CD14-positive monocyte (primary cell): ENCODE results near the gene CNTD1. TPM values are rescaled to one million over a fixed set of nuclear protein-coding genes. Genes with fewer than 3 reads are reported as not detected.

Source experiments
- DNase-seq, 3 donors: peaks; one replicate each; pipeline ENCODE4 v3.0.0-alpha.2; 2011 to 2022
- H2AFZ ChIP-seq: 2 replicates; pipeline ENCODE4 v1.6.0; 2012; ENCODE audit warnings: mild to moderate bottlenecking, low read depth, low read length, inconsistent platforms; ENCODE audit not compliant: insufficient read depth, poor library complexity, severe bottlenecking
- H3K27ac ChIP-seq, 2 donors: 1 replicate in 1 of 2; 2 replicates in 1 of 2; pipeline ENCODE4 v1.5.1; 2012 to 2013; ENCODE audit warnings: low read length in 2 of 2, control low read depth in 1 of 2, inconsistent platforms in 1 of 2, low read depth in 1 of 2, mild to moderate bottlenecking in 1 of 2
- H3K27me3 ChIP-seq, 2 donors: one replicate each; pipeline versions ENCODE4 v1.6.0 to v1.6.1; 2011 to 2013; ENCODE audit warnings: low read length in 2 of 2; ENCODE audit not compliant: control insufficient read depth in 2 of 2, insufficient read depth in 2 of 2
- H3K36me3 ChIP-seq, 2 donors: replicated peaks in 1 of 2; 1 replicate in 1 of 2; 2 replicates in 1 of 2; pipeline versions ENCODE4 v1.5.1 to v1.6.1; 2012 to 2013; ENCODE audit warnings: low read length in 2 of 2, control low read depth in 1 of 2, inconsistent platforms in 1 of 2, mild to moderate bottlenecking in 1 of 2; ENCODE audit not compliant: insufficient read depth in 2 of 2, control insufficient read depth in 1 of 2
- H3K4me1 ChIP-seq, 2 donors: 1 replicate in 1 of 2; 2 replicates in 1 of 2; pipeline versions ENCODE4 v1.5.1 to v1.6.1; 2012 to 2013; ENCODE audit warnings: low read length in 2 of 2, control low read depth in 1 of 2, inconsistent platforms in 1 of 2, mild to moderate bottlenecking in 1 of 2, moderate library complexity in 1 of 2; ENCODE audit not compliant: insufficient read depth in 2 of 2, control insufficient read depth in 1 of 2
- H3K4me2 ChIP-seq: replicated peaks from 2 replicates; pipeline ENCODE3; 2012; ENCODE audit warnings: low read length, moderate library complexity, mild to moderate bottlenecking; ENCODE audit not compliant: poor library complexity, severe bottlenecking; ENCODE audit errors: extremely low read depth
- H3K4me3 ChIP-seq, 3 experiments: fragments of 200-600 bp in 1 of 3; sonication (generic) in 1 of 3; replicated peaks in 1 of 3; 1 replicate in 2 of 3; 2 replicates in 1 of 3; pipeline ENCODE4 v1.5.1; 2011 to 2013; ENCODE audit warnings: low read length in 3 of 3, mild to moderate bottlenecking in 3 of 3, control low read depth in 2 of 3, low read depth in 2 of 3, inconsistent platforms in 1 of 3, moderate library complexity in 1 of 3
- H3K79me2 ChIP-seq: 2 replicates; pipeline ENCODE4 v1.6.0; 2012; ENCODE audit warnings: mild to moderate bottlenecking, control low read depth, inconsistent platforms, low read length, moderate library complexity; ENCODE audit not compliant: insufficient read depth
- H3K9ac ChIP-seq: 2 replicates; pipeline ENCODE4 v1.6.0; 2017; ENCODE audit warnings: low read length, mild to moderate bottlenecking; ENCODE audit not compliant: insufficient read depth, poor library complexity, severe bottlenecking
- H3K9me3 ChIP-seq, 2 donors: replicated peaks in 1 of 2; 1 replicate in 1 of 2; 2 replicates in 1 of 2; pipeline versions ENCODE4 v1.5.1 to v1.6.1; 2012 to 2013; ENCODE audit warnings: low read length in 2 of 2, control low read depth in 1 of 2; ENCODE audit not compliant: control insufficient read depth in 1 of 2, insufficient read depth in 1 of 2
- H4K20me1 ChIP-seq: 2 replicates; pipeline ENCODE4 v1.6.0; 2012; ENCODE audit warnings: mild to moderate bottlenecking, low read length, control low read depth, moderate library complexity; ENCODE audit not compliant: insufficient read depth
- H3K27ac Mint-ChIP-seq, 7 donors: one replicate each; pipeline ENCODE4 v1.8.0; 2020; ENCODE audit warnings: mild to moderate bottlenecking in 7 of 7, mixed read lengths in 7 of 7, moderate library complexity in 6 of 7, inconsistent platforms in 2 of 7
- H3K27me3 Mint-ChIP-seq, 3 donors: one replicate each; pipeline ENCODE4 v1.8.0; 2021 to 2022; ENCODE audit warnings: low read depth in 3 of 3, mild to moderate bottlenecking in 3 of 3, mixed read lengths in 3 of 3, moderate library complexity in 3 of 3, inconsistent platforms in 1 of 3
- H3K36me3 Mint-ChIP-seq, 2 donors: one replicate each; pipeline ENCODE4 v1.8.0; 2020; ENCODE audit warnings: mixed read lengths in 2 of 2, inconsistent platforms in 1 of 2, mild to moderate bottlenecking in 1 of 2
- H3K4me1 Mint-ChIP-seq: one replicate; pipeline ENCODE4 v1.8.0; 2020; ENCODE audit warnings: mild to moderate bottlenecking, mixed read lengths
- H3K4me3 Mint-ChIP-seq, 2 donors: one replicate each; pipeline ENCODE4 v1.8.0; 2020; ENCODE audit warnings: mild to moderate bottlenecking in 2 of 2, mixed read lengths in 2 of 2, moderate library complexity in 1 of 2
- H3K9me3 Mint-ChIP-seq, 7 donors: one replicate each; pipeline ENCODE4 v1.8.0; 2020 to 2022; ENCODE audit warnings: mixed read lengths in 7 of 7, mild to moderate bottlenecking in 6 of 7, moderate library complexity in 6 of 7, inconsistent platforms in 2 of 7
- CTCF ChIP-seq: fragments of 200-600 bp; IDR thresholded peaks from one replicate; pipeline ENCODE4 v1.8.0; 2022; ENCODE audit warnings: antibody characterized with exemption, mild to moderate bottlenecking
- WGBS: methylation state at CpG from one replicate; pipeline ENCODE4 v1.1.5; 2013; ENCODE audit warnings: missing lambda C conversion rate; ENCODE audit not compliant: insufficient coverage; 5-methylcytosine and 5-hydroxymethylcytosine counted together
- intact Hi-C, 2 donors: fragments of 100-400 bp; cut with micrococcal nuclease; formaldehyde crosslinking; loops; one replicate each; pipeline versions ENCODE4 v1.15.0 to v1.15.1; 2023
- polyA plus RNA-seq, 3 donors: library from polyadenylated mRNA; depleted of rRNA in 1 of 3; unstranded in 2 of 3; stranded (reverse) in 1 of 3; fragments of 300-500 nt in 2 of 3; fragments of >200 nt in 1 of 3; fragmentation: Illumina TruSeq in 2 of 3; gene quantifications; 1 replicate in 2 of 3; 2 replicates in 1 of 3; pipeline ENCODE4 v1.2.3, GENCODE V29; 2012 to 2021

Gene CNTD1
- polyA plus RNA-seq, 3 donors, result not detected

- Histone ChIP-seq H3K4me2 (no peak overlapping the region), H3K27ac (no peak overlapping the region), H3K79me2 (peaks cover 10% of the 10 kb centered on the region), H3K4me1 (peaks cover 13 to 19% of the 10 kb centered on the region in 2 donors), H2AFZ (no peak overlapping the region), H4K20me1 (no peaks in the 10 kb centered on the region), H3K27me3 (no peaks in the 10 kb centered on the region), H3K9ac (no peak overlapping the region), H3K9me3 (no peaks in the 10 kb centered on the region), H3K4me3 (no peak overlapping the region), H3K36me3 (peaks cover 0 to 6% of the 10 kb centered on the region in 2 donors)
- DNase-seq, result no peak
- no peak overlapping the region for H3K4me3 Mint-ChIP-seq
- H3K27ac Mint-ChIP-seq, result peak overlapping the region in 1 of 7 donors; percentile 24
- peaks cover 11 to 16% of the 10 kb centered on the region in 2 donors for H3K36me3 Mint-ChIP-seq
- H3K27me3 Mint-ChIP-seq, result peaks cover 7 to 16% (median 8%) of the 10 kb centered on the region in 3 donors
- WGBS, result 93% methylated on average over 10 of the region's 18 CpGs
- intact Hi-C loops, result no loop called here
- TF ChIP-seq CTCF, result no peak
- H3K4me1 Mint-ChIP-seq, result peaks cover 27% of the 10 kb centered on the region
- no peaks in the 10 kb centered on the region for H3K9me3 Mint-ChIP-seq
Measured at GRCh38 chr17:42796066-42796758, 2.4 kb upstream of the CNTD1 start.

DNA sequence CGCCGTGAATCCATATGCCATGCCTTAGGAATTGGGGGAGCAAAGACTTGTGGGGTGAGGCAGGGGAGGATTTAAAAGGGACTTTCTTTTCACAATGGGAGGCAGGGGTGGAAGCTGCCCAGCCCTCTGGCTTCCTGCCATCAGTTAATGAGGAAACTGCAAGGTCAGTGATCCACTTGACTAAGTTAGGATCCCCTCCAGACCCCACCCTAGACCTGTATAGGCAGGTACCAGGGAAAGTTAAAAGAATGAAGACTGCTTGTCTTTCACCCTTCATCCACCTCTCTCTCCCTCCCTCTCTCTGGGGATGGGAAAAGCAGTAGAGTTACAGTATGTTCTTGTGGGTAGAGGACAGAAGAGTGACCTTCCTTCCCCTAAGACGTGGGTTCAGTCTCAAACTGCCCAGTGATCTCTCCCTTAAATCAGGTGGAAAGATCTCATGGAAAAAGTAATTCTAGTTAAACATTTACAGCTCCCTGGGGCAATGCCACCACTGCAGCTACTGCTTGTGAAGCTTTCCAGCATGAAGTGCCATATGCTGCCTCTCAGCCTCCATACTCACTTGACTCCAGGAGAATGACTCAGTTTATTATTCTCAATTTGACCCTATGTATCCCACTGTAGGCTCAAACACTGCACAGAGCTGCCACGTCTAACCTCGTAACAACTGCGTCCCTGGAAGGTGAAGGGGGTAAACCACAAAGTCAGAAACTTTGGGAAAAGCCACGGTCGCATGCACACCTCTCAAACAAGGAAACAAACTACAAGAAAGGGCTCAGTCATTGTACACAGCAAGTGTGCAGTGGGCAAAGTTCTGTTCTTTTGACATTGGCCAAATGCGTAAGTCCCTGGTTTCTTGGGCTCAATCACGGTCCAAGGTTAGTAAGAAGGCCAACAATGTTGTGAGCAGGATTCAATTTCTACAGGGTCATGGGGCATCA lies 1.3 kb upstream of the CNTD1 start:
- DNase-seq, result no peak

More for the DNA sequence above, 1.3 kb upstream of the CNTD1 start:
- H3K36me3 Mint-ChIP-seq, result peaks cover 11 to 16% of the 10 kb centered on the region in 2 donors
- peak overlapping the region; percentile 76 for H3K9ac ChIP-seq
- peaks cover 10% of the 10 kb centered on the region for H3K79me2 ChIP-seq
- no peaks in the 10 kb centered on the region for H3K9me3 Mint-ChIP-seq
- 93% methylated on average over 7 of the region's 10 CpGs for WGBS
- no peak for TF ChIP-seq CTCF
- peak overlapping the region in 2 of 3 experiments; percentile 86 to 96 for H3K4me3 ChIP-seq
- H3K27me3 ChIP-seq, result no peaks in the 10 kb centered on the region
- peaks cover 27% of the 10 kb centered on the region for H3K4me1 Mint-ChIP-seq
- peak overlapping the region; percentile 91 to 94 for H3K4me3 Mint-ChIP-seq
- H3K27ac ChIP-seq, result peak overlapping the region in 1 of 2 donors; percentile 79
- peak overlapping the region in 1 of 7 donors; percentile 60 for H3K27ac Mint-ChIP-seq
- H4K20me1 ChIP-seq, result no peaks in the 10 kb centered on the region
- H3K9me3 ChIP-seq, result no peaks in the 10 kb centered on the region
- intact Hi-C loops, result no loop called here
- H3K36me3 ChIP-seq, result peaks cover 0 to 6% of the 10 kb centered on the region in 2 donors
- peak overlapping the region; percentile 92 for H2AFZ ChIP-seq
- H3K4me2 ChIP-seq, result peak overlapping the region; percentile 81
- H3K4me1 ChIP-seq, result peaks cover 13 to 19% of the 10 kb centered on the region in 2 donors
- peaks cover 6 to 18% (median 6%) of the 10 kb centered on the region in 3 donors for H3K27me3 Mint-ChIP-seq
